Activated naive CD8-positive, alpha-beta T cell treated with anti-CD3 and anti-CD28 coated beads, Interleukin-2, amount 10 ng/mL, durations not matched to agents 7 days and 5 days (primary cell): Measurements from ENCODE around the gene PRKG1. TPM values are rescaled to one million over a fixed set of nuclear protein-coding genes. Genes with fewer than 3 reads are reported as not detected.

ENCODE experiments used
- microRNA-seq: library from miRNA; unstranded; fragments of <30 nt; microRNA quantifications from one replicate; pipeline ENCODE4 v1.2.0, GENCODE V29; 2022
- total RNA-seq, 2 experiments: library from RNA; stranded (reverse); gene quantifications; one replicate each; pipeline ENCODE4 v1.2.3, GENCODE V29; 2021

The PRKG1 gene
- total RNA-seq, 2 experiments from 2014 or later = not detected

Small RNA genes lying within 50 kb of the gene (microRNA-seq; reads per million reads assigned to microRNA genes)
- not detected for gene MIR605

Other genes with a start within 250 kb of the PRKG1 start
- gene A1CF, start 188.9 kb upstream of the PRKG1 start, total RNA-seq = not detected